Left lung (tissue), 10 donors: ENCODE data around the gene HIVEP2. TPM values are rescaled to one million over a fixed set of nuclear protein-coding genes. Genes with fewer than 3 reads are reported as not detected.

Source experiments
- ATAC-seq: fragments of 200-7000 bp; cut with Tn5 transposase; one replicate; pipeline ENCODE4 v1.9.1; 2020; ENCODE audit warnings: moderate library complexity
- DNase-seq, 4 donors: peaks; one replicate each; pipeline ENCODE4 v3.0.0-alpha.2; 2013 to 2020
- H3K27ac ChIP-seq, 2 donors: fragments of 200-600 bp; sonication (generic) in 1 of 2; one replicate each; pipeline versions ENCODE4 v1.5.0 to v1.8.0; 2020 to 2021
- H3K27me3 ChIP-seq, 2 donors: fragments of 200-600 bp; sonication (generic) in 1 of 2; one replicate each; pipeline versions ENCODE4 v1.5.0 to v1.8.0; 2020 to 2021
- H3K36me3 ChIP-seq, 2 donors: fragments of 200-600 bp; sonication (generic) in 1 of 2; one replicate each; pipeline versions ENCODE4 v1.5.0 to v1.8.0; 2020 to 2021
- H3K4me1 ChIP-seq, 2 donors: fragments of 200-600 bp; one replicate each; pipeline ENCODE4 v1.8.0; 2021
- H3K4me3 ChIP-seq, 2 donors: fragments of 200-600 bp; sonication (generic) in 1 of 2; one replicate each; pipeline versions ENCODE4 v1.5.0 to v1.8.0; 2020 to 2021; ENCODE audit warnings: mild to moderate bottlenecking in 1 of 2
- H3K9me3 ChIP-seq, 2 donors: fragments of 200-600 bp; sonication (generic) in 1 of 2; one replicate each; pipeline versions ENCODE4 v1.5.0 to v1.8.0; 2020 to 2021
- intact Hi-C, 2 donors: fragments of 100-400 bp; cut with DNase I; formaldehyde crosslinking; loops; one replicate each; pipeline versions ENCODE4 v1.11.2 to v1.14.2; 2022
- polyA plus RNA-seq, 6 donors: library from polyadenylated mRNA; unstranded; fragments of 120-200 nt; gene quantifications; one replicate each; pipeline ENCODE4 v1.2.1, GENCODE V29; 2013; ENCODE audit not compliant: insufficient read length in 6 of 6
- total RNA-seq, 2 donors: library from RNA; stranded (reverse); fragmentation: NEBNext Ultra II Directional; extraction: Animal tissue kit (Norgen Biotek cat#: 25700); gene quantifications; one replicate each; pipeline ENCODE4 v1.2.1, GENCODE V29; 2021
- TF ChIP-seq, protein P1 (sequence below), 2 donors: fragments of 200-600 bp; sonication (generic) in 1 of 2; IDR thresholded peaks; one replicate each; pipeline versions ENCODE4 v1.5.0 to v1.8.0; 2021; ENCODE audit warnings: antibody characterized with exemption in 2 of 2
- donor health status: DM: no; HTN: yes; CAD: no.
- donor health status: DM: no; HTN: no; CAD: no.

The HIVEP2 gene
- total and polyA plus RNA-seq, 8 donors, result 11.5 to 16.6 (median 13.1) TPM

DNA sequence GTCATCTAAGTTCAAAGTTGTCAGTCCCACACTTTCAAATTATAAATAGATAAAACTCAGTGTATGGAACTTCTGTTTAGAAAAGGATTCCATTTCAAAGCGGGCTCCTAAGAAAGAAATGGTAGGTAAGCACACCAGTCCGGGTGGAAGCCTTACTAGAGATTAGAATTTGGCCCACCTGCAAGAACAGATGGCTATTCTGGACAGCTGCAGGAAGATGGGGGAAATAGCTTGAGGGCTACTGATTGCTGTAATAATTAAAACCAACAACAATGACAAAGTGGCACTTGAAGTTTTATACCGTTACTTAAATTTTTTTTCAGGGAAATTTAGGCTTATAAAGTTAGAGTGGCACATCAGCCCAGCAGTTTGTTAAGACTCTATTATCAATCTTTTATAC, 83.3 kb downstream of the HIVEP2 start:
- Histone ChIP-seq H3K4me1 (peaks cover 0 to 9% of the 10 kb centered on the region in 2 donors), H3K27me3 (no peaks in the 10 kb centered on the region), H3K36me3 (no peaks in the 10 kb centered on the region), H3K27ac (no peak overlapping the region), H3K4me3 (no peak overlapping the region), H3K9me3 (no peaks in the 10 kb centered on the region)
- intact Hi-C loops, result no loop called here
- DNase-seq, result no peak
- TF ChIP-seq, protein P1, sequence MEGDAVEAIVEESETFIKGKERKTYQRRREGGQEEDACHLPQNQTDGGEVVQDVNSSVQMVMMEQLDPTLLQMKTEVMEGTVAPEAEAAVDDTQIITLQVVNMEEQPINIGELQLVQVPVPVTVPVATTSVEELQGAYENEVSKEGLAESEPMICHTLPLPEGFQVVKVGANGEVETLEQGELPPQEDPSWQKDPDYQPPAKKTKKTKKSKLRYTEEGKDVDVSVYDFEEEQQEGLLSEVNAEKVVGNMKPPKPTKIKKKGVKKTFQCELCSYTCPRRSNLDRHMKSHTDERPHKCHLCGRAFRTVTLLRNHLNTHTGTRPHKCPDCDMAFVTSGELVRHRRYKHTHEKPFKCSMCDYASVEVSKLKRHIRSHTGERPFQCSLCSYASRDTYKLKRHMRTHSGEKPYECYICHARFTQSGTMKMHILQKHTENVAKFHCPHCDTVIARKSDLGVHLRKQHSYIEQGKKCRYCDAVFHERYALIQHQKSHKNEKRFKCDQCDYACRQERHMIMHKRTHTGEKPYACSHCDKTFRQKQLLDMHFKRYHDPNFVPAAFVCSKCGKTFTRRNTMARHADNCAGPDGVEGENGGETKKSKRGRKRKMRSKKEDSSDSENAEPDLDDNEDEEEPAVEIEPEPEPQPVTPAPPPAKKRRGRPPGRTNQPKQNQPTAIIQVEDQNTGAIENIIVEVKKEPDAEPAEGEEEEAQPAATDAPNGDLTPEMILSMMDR (IDR thresholded peaks at IDR 0.05), result no peak
- no peak for ATAC-seq

DNA sequence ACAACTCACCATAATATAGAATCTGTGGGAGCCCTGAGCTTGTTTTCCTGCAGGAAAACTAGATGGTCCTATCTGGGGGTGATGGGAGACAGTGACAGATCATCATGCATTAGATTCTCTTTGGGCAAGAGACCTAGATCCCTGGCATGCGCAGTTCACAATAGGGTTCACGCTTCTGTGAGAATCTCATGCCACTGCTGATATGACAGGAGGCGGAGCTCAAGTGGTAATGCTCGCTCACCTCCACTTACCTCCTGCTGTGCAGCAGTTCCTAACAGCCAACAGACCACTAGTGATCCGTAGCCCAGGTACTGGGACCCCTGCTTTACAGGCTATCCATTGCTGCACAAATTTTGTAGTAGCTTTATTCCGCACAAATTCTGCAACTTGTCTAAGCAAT, 84.5 kb downstream of the HIVEP2 start:
- H3K9me3 ChIP-seq, result no peaks in the 10 kb centered on the region
- DNase-seq (no peak), ATAC-seq (no peak)
- peaks cover 0 to 9% of the 10 kb centered on the region in 2 donors for H3K4me1 ChIP-seq
- H3K27ac ChIP-seq, result no peak overlapping the region
- no peaks in the 10 kb centered on the region for H3K27me3 ChIP-seq
- intact Hi-C loops, result no loop called here
- TF ChIP-seq, protein P1 (IDR thresholded peaks at IDR 0.05), result no peak
- H3K36me3 ChIP-seq, result no peaks in the 10 kb centered on the region
- H3K4me3 ChIP-seq, result no peak overlapping the region

DNA sequence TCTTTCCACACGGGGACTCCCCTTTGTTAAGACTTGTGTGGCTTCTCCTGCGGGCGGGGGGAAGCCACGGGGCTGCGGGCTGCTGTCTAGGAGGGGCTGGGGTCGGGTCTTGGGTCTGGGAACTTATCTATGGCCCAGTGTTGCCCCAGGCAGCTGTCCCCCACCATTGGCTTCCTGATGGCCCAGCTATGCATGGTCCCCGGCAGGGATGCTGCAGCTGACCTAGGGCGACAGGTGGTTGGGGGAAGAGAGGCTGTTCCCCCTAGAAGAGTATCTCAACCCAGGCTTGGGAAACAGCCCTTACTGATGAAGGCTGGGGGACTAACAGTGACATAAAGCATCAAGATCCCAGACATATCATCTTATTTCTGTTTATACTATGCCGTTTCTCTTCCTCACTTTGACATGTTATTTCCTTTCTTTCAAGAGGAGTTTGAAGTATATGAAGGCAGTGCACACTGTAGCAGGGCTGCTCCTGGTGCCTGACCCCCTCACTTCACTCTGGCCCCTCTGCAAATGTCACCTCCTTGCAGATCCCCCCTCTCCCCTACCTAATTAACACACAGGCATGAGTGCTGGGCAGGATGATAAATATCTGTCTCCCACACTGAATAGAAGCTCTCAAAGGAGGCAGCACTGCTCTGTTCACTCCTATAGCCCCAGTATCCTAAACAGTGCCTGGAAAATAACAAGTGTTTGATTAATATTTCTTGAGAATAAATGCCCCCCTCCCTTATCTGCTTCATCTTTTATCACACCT, 87.0 kb downstream of the HIVEP2 start:
- no peak overlapping the region for H3K27ac ChIP-seq
- peak in 1 of 4 donors; percentile 59 for DNase-seq

DNA sequence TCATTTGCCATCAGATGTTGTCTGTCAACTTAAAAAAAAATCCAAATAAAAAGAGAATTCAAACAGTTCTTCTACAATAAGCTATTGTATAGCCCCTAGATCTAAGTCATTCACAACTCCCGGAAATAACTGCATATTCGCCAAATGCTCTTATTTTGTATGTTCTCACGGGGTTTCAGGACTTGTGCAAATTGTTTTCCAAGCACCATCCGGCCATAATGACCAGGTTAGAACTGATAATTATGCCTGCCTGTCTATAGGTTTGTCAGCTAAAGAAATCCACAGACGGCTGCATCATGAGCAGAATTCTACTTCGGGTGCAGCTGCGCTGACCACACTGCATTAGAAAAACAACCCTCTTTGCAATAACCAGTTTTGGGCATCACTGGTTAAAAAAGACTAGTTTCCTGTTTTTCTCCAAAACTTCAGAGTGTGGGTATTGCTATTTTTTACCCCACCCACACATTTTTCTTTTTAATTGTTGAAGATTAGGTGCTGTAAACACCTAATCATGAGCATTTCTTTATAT, 87.7 kb downstream of the HIVEP2 start:
- ATAC-seq (no peak), DNase-seq (no peak)
- Histone ChIP-seq H3K27ac (no peak overlapping the region), H3K9me3 (no peaks in the 10 kb centered on the region), H3K36me3 (no peaks in the 10 kb centered on the region), H3K4me3 (no peak overlapping the region), H3K27me3 (no peaks in the 10 kb centered on the region), H3K4me1 (peaks cover 4 to 21% of the 10 kb centered on the region in 2 donors)
- intact Hi-C loops, result no loop called here
- TF ChIP-seq, protein P1 (IDR thresholded peaks at IDR 0.05), result no peak

More for the DNA sequence above, 87.0 kb downstream of the HIVEP2 start:
- TF ChIP-seq, protein P1 (IDR thresholded peaks at IDR 0.05), result no peak
- H3K9me3 ChIP-seq, result no peaks in the 10 kb centered on the region
- ATAC-seq, result no peak
- H3K27me3 ChIP-seq, result no peaks in the 10 kb centered on the region
- no peak overlapping the region for H3K4me3 ChIP-seq
- peaks cover 0 to 21% of the 10 kb centered on the region in 2 donors for H3K4me1 ChIP-seq
- intact Hi-C loops, result no loop called here
- H3K36me3 ChIP-seq, result no peaks in the 10 kb centered on the region

DNA sequence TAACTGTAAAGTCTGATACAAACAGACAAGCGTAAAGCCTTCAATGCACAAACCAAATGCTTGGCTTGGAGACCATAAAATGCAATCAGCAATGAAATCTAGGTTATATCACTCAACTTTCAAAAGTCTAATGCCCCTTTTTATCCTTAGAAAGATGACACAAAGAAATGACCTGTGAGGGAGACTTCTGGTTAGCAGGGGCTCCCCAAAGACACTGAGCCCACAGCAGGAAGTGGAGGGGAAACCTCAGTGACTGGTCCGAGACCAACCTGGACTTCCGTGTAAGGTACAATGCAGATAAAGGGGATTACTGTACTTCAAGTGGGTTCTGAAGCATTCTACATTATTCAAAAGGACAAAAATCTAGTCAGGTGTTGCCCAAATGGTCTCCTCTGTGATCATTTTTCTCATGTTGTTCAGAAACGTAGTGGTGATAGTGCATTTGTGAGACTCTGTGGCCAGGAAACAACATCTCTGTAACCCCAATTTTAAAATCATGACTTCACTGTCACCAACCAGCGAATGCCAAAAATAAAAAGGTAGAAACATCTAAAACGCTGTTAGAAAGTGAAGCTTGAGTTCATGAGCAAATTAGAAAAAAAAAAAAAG, 88.2 kb downstream of the HIVEP2 start:
- no peak overlapping the region for H3K4me3 ChIP-seq
- H3K27me3 ChIP-seq, result no peaks in the 10 kb centered on the region
- H3K36me3 ChIP-seq, result no peaks in the 10 kb centered on the region
- no peaks in the 10 kb centered on the region for H3K9me3 ChIP-seq
- TF ChIP-seq, protein P1 (IDR thresholded peaks at IDR 0.05), result no peak
- H3K27ac ChIP-seq, result no peak overlapping the region
- no peak for ATAC-seq
- intact Hi-C loops, result no loop called here
- DNase-seq, result no peak
- peaks cover 4 to 21% of the 10 kb centered on the region in 2 donors for H3K4me1 ChIP-seq
